HG03571 (cell line): ENCODE data around the gene GRID1.

Experiments used
- ATAC-seq: cut with Tn5 transposase; IDR thresholded peaks from one replicate; pipeline ENCODE4 v1.9.1; 2021; ENCODE audit not compliant: unreplicated experiment

The GRID1 gene

DNA sequence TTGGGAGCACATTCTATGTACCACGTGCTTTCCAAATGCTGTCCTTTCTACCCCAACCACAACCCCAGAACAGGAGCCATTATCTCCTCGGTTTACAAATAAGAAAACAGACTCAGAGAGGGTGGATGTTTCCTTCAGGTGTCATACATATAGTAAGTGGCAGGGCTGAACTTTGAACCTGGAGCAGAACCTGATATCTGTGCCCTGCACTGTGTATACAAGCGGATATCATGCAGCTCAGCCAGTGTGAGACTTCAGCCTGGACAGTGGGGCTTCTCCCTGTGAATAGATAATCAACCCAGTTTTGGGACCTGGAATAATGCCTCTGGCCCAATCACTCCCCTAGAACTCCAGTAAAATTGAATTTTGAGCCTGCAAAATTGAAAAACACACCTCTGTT lies 341.1 kb downstream of the GRID1 start:
- ATAC-seq, result no peak

- no peak for ATAC-seq
Measured at GRCh38 chr10:86024281-86025041, 342.1 kb downstream of the GRID1 start.

DNA sequence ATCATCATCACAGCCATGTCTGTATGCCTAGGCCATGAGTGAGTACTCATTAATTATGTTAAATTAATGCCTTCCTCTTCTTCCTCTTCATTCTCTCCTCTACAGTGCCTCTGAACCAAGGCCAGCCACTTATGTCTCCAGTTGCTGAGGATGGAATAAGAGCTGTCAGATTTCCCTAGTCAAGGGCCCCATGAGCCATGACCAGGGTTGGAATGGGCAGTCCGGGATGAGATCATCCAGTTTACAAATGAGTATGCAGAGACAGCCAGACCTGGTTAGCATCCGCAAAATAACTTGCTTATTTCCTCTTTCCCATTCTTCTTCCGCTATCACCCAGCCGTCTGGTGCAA lies 342.7 kb downstream of the GRID1 start:
- ATAC-seq, result no peak

DNA sequence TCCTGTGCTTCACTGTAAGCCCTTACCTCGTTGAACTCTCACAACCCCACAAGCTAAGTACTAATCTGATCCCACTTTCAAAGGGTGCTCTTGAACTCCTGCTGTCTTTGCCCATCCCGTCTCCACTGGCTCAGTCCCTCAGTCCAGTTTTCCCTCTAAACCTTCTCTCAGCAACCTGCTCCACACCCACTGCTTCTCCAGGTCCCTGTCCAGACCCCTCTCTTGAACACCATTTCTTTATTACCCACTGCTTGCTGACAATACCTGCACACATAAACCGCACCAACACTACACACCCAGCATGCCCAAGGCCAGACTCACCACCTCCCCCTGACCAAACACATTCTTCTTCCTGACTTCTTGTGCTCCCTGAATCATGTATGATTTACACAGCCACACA lies 343.3 kb downstream of the GRID1 start:
- no peak for ATAC-seq

- no peak for ATAC-seq
Measured at GRCh38 chr10:86022906-86023305, 343.7 kb downstream of the GRID1 start.

- ATAC-seq, result no peak
Measured at GRCh38 chr10:86020134-86020533, 346.5 kb downstream of the GRID1 start.

DNA sequence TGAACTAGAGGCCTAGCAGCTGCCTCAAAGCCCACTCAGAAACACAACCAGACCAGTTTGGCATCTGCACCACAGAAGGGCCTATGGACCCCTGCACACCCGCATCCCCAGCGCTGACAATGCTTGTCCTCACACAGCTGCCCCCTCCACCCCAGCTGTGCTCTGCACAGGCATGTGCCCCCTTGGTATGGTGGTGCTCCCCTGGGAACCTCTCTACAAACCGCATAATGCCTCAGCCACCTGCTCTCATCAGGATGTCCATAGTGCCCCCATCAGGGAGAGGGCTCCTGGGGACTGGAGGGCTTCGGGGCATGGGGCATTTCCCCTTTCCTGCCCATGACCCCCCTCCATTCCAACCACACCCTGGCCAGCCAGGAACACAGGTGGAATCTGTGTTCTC lies 347.5 kb downstream of the GRID1 start:
- no peak for ATAC-seq

- no peak for ATAC-seq
Measured at GRCh38 chr10:86018735-86019058, 347.9 kb downstream of the GRID1 start.

DNA sequence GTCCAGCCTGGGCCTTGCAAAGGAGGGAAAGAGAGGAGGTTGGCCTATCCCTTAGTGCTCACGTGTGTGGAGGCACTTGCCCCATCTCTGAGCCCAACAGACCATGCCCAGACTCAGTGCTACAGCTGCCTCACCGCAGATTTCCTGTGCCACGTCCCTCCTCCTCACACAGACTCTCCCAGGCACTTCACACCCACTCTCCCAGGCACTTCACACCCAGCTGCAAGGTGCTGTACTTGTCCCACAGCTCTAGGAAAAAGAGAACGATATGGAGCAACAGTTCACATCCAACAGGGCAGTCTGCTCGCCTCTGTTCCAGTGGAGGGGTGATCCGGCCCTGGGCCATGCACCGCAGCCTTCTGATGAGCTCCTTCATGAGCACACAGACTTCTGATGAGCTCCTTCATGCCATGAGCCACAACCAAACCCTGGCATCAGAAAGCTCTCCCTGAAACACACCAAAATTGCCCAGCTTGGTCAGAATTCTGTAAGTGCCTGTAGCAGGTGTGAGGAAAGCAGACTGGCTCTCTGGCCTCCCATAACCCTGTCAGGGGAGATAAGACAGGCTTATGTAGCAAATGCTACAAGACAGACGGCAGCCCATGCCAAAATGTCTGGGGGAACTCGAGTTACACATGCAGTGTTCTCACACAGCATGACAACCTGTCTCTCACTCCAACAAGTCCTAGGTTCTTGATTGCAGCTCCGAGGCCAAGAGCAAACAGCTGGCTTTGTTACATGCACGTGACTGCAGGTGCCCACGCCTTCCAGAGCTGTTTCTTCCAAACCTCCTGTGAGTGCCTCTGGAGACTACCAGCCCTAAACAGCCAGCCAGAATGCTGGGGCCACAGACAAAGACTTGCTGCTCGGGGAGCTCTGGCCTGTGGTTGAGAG lies 348.5 kb downstream of the GRID1 start:
- no peak for ATAC-seq

DNA sequence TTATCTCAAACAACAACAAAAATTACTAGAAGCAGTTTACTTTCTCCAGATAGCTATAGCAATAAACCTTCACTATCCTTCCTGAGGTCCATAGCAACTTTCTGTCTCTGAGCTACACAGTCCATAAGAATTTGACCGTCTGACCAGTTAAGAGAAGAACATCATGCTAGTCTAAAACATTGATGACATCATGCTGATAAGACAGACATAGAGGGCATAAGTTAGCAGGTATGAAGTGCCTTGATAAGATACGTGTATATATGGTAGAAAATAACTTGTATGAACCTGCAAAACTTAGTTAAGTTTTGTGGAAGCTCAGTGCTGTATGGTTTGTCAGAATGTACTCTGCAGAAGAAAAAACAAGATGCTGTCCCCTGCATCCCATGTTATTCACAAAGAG lies 353.0 kb downstream of the GRID1 start:
- ATAC-seq, result no peak

- no peak for ATAC-seq
Measured at GRCh38 chr10:86007171-86007570, 359.4 kb downstream of the GRID1 start.

DNA sequence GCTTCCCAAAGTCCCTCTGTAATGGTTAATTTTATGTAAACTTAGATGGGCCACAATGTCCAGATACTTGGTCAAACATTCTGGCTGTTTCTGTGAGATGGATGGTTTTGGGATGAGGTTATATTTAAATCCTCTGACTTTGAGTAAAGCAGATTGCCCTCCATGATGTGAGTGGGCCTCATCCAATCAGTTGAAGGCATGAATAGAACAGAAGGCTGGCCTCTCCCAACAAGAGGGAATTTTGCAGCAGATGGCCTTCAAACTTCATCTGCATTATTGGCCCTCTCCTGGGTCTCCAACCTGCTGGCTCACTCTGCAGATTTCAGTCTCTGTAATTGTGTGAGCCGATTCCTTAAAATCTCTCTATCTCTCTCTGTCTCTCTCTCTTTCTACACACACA lies 362.3 kb downstream of the GRID1 start:
- ATAC-seq, result no peak

- no peak for ATAC-seq
Measured at GRCh38 chr10:86003201-86003621, 363.4 kb downstream of the GRID1 start.

DNA sequence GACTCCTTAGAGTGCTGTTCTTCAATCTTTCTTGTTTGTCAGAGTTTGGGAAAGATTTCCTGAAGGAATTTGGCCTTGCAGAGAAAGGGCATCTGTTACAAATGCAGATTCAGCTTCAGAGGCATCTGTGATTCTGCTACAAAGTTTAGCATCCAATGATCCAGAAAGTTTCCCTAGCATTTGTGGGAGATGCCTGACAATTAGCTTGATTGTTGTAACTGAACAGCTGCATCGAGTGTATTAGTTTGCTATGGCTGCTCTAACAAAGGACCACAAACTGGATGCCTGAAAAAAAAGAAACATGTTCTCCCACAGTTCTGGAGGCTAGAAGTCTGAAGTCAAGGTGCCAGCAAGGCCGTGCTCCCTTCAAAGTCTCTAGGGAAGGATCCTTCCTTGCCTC lies 365.1 kb downstream of the GRID1 start:
- ATAC-seq, result no peak

DNA sequence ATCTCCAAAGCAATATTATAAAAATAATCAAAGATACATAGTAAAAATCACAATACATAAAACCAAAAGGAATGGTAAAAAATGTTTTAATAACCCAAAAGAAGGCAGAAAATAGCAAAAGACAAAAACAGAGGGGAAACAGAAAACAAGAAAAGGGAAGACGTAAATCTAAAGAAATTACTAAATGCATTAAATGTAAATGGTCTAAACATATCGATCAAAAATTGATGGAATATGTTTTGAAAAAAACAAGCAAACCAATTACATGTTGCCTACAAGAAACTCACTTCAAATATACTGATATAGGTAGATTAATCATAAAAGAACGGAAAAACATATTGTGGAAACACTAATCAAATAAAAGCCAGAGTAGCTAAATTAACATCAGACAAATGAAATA lies 369.1 kb downstream of the GRID1 start:
- ATAC-seq, result no peak

DNA sequence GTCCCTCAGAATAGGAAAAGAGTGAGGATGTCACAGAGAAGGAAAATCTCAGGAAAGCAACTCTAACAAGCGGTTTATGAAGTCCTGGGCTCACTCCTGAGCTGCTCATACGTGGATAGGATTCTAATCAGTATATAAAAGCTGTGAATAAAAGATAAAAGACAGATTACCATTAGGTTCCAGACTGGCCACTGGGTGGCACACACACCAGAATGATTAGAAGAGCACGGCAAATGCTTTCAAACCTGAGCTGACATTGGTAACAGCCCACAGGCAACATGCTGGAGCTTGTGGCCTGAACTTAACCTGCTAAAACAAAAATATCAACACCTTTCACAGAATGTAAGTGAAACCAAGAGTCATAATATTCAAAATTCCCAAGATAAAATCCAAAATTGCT lies 370.8 kb downstream of the GRID1 start:
- peak; percentile 61 for ATAC-seq

DNA sequence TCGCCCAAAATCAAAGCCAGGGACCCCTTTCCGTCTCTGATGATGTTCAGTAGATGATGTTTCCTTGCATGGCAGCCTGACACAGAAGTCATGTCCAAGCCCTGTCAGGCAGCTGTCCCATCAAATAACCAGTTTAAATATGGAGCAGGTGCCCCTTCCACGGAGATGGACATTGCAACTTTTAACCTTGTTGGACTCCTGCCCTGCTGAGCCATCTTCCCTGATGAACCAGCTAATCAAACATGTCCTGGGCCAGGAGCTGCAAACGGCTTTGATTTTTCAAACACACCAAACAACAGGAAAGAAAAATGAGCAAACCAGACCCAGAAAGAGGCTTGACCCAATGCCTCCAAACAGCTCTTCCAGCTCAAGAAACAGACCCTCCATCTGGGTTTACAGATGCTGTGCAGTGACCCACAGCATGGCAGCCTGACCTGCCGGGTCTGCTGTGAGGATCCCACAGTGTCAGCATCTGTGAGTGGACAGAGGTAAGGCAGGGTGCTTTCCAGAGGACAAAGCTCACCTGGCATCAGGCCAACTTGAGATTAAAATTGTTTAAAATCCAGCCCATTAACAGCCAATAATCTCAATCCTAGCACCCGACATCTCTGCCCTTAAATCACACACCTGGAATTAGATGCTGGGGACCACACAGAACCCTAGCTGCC lies 372.6 kb downstream of the GRID1 start:
- ATAC-seq, result no peak

- ATAC-seq, result no peak
Measured at GRCh38 chr10:85993140-85993539, 373.5 kb downstream of the GRID1 start.

DNA sequence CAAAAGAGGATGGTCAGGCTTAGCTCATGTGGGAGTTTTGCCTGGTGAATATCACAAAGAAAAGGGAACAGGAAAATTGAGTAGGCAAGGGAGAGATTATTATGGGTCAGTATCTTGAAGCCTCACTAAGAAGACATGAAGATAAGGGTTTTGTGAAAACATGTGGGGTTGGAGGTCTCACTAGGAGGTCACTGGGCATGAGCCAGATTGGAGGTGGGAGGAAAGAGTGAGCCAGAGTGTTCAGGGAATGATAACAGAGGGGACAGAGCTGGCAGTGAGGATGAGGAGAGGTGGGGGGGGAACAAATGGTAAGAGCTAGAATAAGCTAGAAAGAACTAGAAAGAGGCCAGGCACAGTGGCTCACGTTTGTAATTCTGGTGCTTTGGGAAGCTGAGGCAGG lies 374.3 kb downstream of the GRID1 start:
- ATAC-seq, result no peak

- ATAC-seq, result no peak
Measured at GRCh38 chr10:85986777-85987176, 379.8 kb downstream of the GRID1 start.

DNA sequence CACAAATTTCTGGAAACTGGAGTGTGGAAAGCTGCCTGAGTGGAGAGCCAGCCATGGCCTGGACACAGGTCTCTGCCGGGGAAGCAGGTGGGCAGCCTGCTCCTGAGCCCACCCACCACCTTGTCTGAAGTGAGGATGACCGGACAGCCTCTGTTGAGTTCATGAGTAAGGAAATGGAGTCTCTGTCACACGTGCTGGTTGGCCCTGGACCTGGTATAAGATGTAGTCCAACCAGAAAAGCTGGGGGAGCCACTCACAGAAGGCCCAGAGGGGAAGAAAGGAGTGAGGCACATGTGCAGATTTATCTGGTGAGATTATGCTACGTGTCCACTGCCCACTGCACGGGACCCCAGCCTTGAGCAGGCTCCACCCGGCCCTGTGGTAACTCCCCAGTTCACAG lies 383.5 kb downstream of the GRID1 start:
- ATAC-seq, result no peak

DNA sequence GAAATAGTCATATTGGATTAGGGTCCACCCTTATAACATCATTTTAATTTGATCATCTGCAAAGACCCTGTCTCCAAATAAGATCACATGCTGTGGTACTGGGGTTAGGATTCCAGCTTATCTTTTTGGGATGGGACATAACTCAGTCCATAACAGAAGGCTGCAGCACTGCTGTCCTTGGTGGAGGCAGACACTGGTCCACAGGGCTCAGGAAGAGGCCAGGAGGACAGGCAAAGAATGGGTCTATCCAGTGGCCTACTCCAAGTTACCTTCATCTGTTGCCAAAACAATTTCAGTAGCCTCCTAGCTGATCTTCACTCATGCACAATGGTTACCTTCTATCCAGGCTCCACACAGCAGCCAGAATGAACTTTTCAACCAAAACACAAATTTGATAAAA lies 387.0 kb downstream of the GRID1 start:
- ATAC-seq, result no peak
